HCT116 (cell line): Measurements from ENCODE around the gene CACNB3. TPM values are rescaled to one million over a fixed set of nuclear protein-coding genes. Genes with fewer than 3 reads are reported as not detected.
"Not testable (repeated sequence)": the region's sequence is repeated elsewhere in the genome, so short reads cannot be mapped to it uniquely, and the experiment has no call there.

Experiments
- ATAC-seq: fragments of 200-7000 bp; cut with Tn5 transposase; 2 replicates; pipeline ENCODE4 v1.9.1; 2020; ENCODE audit warnings: mild to moderate bottlenecking, moderate library complexity
- BruUV-seq: library from RNA; stranded (reverse); fragments of 400-500 nt; replicated peaks from 2 replicates; lab custom pipeline; 2021; lab: Mats Ljungman, UMichigan
- CTCF ChIA-PET: fragments of 300-600 bp; sonication (Branson Sonifier 250); formaldehyde crosslinking; loops from one replicate; lab custom pipeline; 2021; ENCODE audit warnings: antibody characterized with exemption; lab: Charles Lee
- POLR2A ChIA-PET: fragments of 300-600, 350-600 bp; sonication (Branson Sonifier 250); formaldehyde crosslinking; loops from one replicate; lab custom pipeline; 2021; ENCODE audit warnings: antibody characterized with exemption; lab: Charles Lee
- RAD21 ChIA-PET, 2 experiments: fragments of 300-600 bp; sonication (Branson Sonifier 250); formaldehyde crosslinking; loops; one replicate each; lab custom pipeline; 2023; ENCODE audit warnings: low total read pairs in 2 of 2; ENCODE audit not compliant: uncharacterized antibody in 2 of 2, unreplicated experiment in 2 of 2, low non-redundant PET in 1 of 2; lab: Charles Lee
- DNase-seq: peaks from one replicate; pipeline ENCODE4 v3.0.0-alpha.2; 2010; ENCODE audit warnings: low read depth, low spot score
- H2AFZ ChIP-seq: fragments of 200-600 bp; shearing (Covaris generic), sonication (generic); 2 replicates; pipeline ENCODE4 v1.6.1; 2017; ENCODE audit warnings: low read depth, mixed run types, mixed read lengths, antibody characterized with exemption, low read length; ENCODE audit not compliant: poor library complexity, severe bottlenecking
- H3K27ac ChIP-seq: 2 replicates; pipeline ENCODE4 v1.5.1; 2012; ENCODE audit warnings: low read depth, low read length
- H3K27me3 ChIP-seq: fragments of 200-600 bp; sonication (generic); 2 replicates; pipeline ENCODE4 v1.6.1; 2016; ENCODE audit warnings: mixed run types, low read length, mixed read lengths; ENCODE audit not compliant: insufficient read depth
- H3K36me3 ChIP-seq, 2 experiments: fragments of 200-500 bp in 1 of 2; fragments of 200-600 bp in 1 of 2; sonication (Bioruptor generic) in 1 of 2; sonication (generic) in 1 of 2; 2 replicates each; pipeline versions ENCODE4 v1.5.1 to v1.6.1; 2014 to 2016; ENCODE audit warnings: low read length in 2 of 2, inconsistent platforms in 1 of 2, mixed read lengths in 1 of 2, mixed run types in 1 of 2; ENCODE audit not compliant: insufficient read depth in 2 of 2, control insufficient read depth in 1 of 2
- H3K4me1 ChIP-seq, 2 experiments: fragments of 200-600 bp in 1 of 2; sonication (generic) in 1 of 2; 2 replicates each; pipeline versions ENCODE4 v1.5.1 to v1.6.1; 2012 to 2017; ENCODE audit warnings: low read length in 2 of 2, inconsistent platforms in 1 of 2, mild to moderate bottlenecking in 1 of 2, mixed read lengths in 1 of 2, mixed run types in 1 of 2, moderate library complexity in 1 of 2; ENCODE audit not compliant: insufficient read depth in 2 of 2, control insufficient read depth in 1 of 2
- H3K4me2 ChIP-seq: fragments of 200-600 bp; sonication (generic); 2 replicates; pipeline ENCODE4 v1.6.1; 2017; ENCODE audit warnings: mixed run types, low read length, mixed read lengths
- H3K4me3 ChIP-seq, 2 experiments: fragments of 200-600 bp in 1 of 2; sonication (generic) in 1 of 2; replicated peaks in 1 of 2; 2 replicates each; pipeline ENCODE4 v1.5.1; 2011 to 2016; ENCODE audit warnings: low read length in 2 of 2, control low read depth in 1 of 2, low read depth in 1 of 2, mild to moderate bottlenecking in 1 of 2, mixed read lengths in 1 of 2, mixed run types in 1 of 2
- H3K79me2 ChIP-seq: fragments of 200-600 bp; sonication (generic); 2 replicates; pipeline ENCODE4 v1.6.1; 2017; ENCODE audit warnings: mild to moderate bottlenecking, mixed run types, low read length, moderate library complexity, mixed read lengths; ENCODE audit not compliant: insufficient read depth
- H3K9ac ChIP-seq: fragments of 200-600 bp; sonication (generic); 2 replicates; pipeline ENCODE4 v1.6.1; 2016; ENCODE audit warnings: low read length, mixed read lengths
- H3K9me2 ChIP-seq: fragments of 200-600 bp; sonication (generic), shearing (Covaris generic); 2 replicates; pipeline ENCODE4 v1.6.1; 2017; ENCODE audit warnings: mixed run types, mild to moderate bottlenecking, moderate library complexity; ENCODE audit not compliant: insufficient read depth
- H3K9me3 ChIP-seq, 2 experiments: fragments of 200-500 bp in 1 of 2; fragments of 200-600 bp in 1 of 2; sonication (Bioruptor generic) in 1 of 2; sonication (generic) in 1 of 2; 2 replicates each; pipeline ENCODE4 v1.6.1; 2014 to 2017; ENCODE audit warnings: low read length in 2 of 2, mixed read lengths in 2 of 2, inconsistent platforms in 1 of 2, low read depth in 1 of 2, mild to moderate bottlenecking in 1 of 2, mixed run types in 1 of 2, moderate library complexity in 1 of 2; ENCODE audit not compliant: control insufficient read depth in 1 of 2, insufficient read depth in 1 of 2
- H4K20me1 ChIP-seq: fragments of 200-600 bp; sonication (generic), shearing (Covaris generic); 2 replicates; pipeline ENCODE4 v1.6.1; 2017; ENCODE audit warnings: mixed run types, mild to moderate bottlenecking, moderate library complexity; ENCODE audit not compliant: insufficient read depth
- CBX3 ChIP-seq: IDR thresholded peaks from 2 replicates; pipeline ENCODE4 v1.6.1; 2012; ENCODE audit warnings: low read depth
- CEBPB ChIP-seq: IDR thresholded peaks from 2 replicates; pipeline ENCODE4 v1.6.1; 2012; ENCODE audit warnings: low read depth
- EGR1 ChIP-seq: IDR thresholded peaks from 2 replicates; pipeline ENCODE4 v1.6.1; 2012; ENCODE audit warnings: low read depth
- FOSL1 ChIP-seq: IDR thresholded peaks from 2 replicates; pipeline ENCODE4 v1.6.1; 2012; ENCODE audit warnings: low read depth
- JUND ChIP-seq: IDR thresholded peaks from 2 replicates; pipeline ENCODE4 v1.6.1; 2012
- POLR2A ChIP-seq: IDR thresholded peaks from 2 replicates; pipeline ENCODE4 v1.7.0; 2011; ENCODE audit warnings: borderline replicate concordance; ENCODE audit not compliant: insufficient read depth, insufficient read length; ENCODE audit errors: extremely low read depth
- POLR2AphosphoS5 ChIP-seq: IDR thresholded peaks from 2 replicates; pipeline ENCODE4 v1.6.1; 2011; ENCODE audit warnings: mild to moderate bottlenecking, low read depth, low read length, moderate library complexity
- RAD21 ChIP-seq: IDR thresholded peaks from 2 replicates; pipeline ENCODE4 v1.6.1; 2012; ENCODE audit warnings: low read depth, mild to moderate bottlenecking
- SRF ChIP-seq: IDR thresholded peaks from 2 replicates; pipeline ENCODE4 v1.6.1; 2012; ENCODE audit warnings: low read depth
- YY1 ChIP-seq: IDR thresholded peaks from 2 replicates; pipeline ENCODE4 v1.6.1; 2011; ENCODE audit warnings: low read length, low read depth, moderate library complexity, mild to moderate bottlenecking; ENCODE audit not compliant: insufficient replicate concordance; ENCODE audit errors: extremely low read depth
- ZFX ChIP-seq: fragments of 450-650 bp; IDR thresholded peaks from 2 replicates; pipeline ENCODE4 v1.6.1; 2017
- ZNF274 ChIP-seq: fragments of 200-500 bp; sonication (Bioruptor generic); IDR thresholded peaks from 2 replicates; pipeline ENCODE4 v1.6.1; 2014; ENCODE audit warnings: mild to moderate bottlenecking, low read depth, low read length, inconsistent platforms
- intact Hi-C: fragments of 100-400 bp; cut with micrococcal nuclease; formaldehyde crosslinking; loops from 2 replicates; pipeline ENCODE4 v1.10.0; 2022
- total RNA-seq: library from RNA; stranded (reverse); gene quantifications from one replicate; pipeline ENCODE4 v1.2.1, GENCODE V29; 2021; ENCODE audit not compliant: unreplicated experiment
- TF ChIP-seq, protein P1 (sequence below), 3 experiments: fragments of 200-600 bp in 1 of 3; sonication (generic) in 1 of 3; IDR thresholded peaks in 2 of 3; conservative IDR thresholded peaks in 1 of 3; 2 replicates each; pipeline ENCODE4 v1.5.1; 2012 to 2017; ENCODE audit warnings: low read depth in 2 of 3, low read length in 2 of 3, antibody characterized with exemption in 1 of 3, borderline replicate concordance in 1 of 3, control low read depth in 1 of 3, mild to moderate bottlenecking in 1 of 3, mixed read lengths in 1 of 3, mixed run types in 1 of 3, moderate library complexity in 1 of 3; ENCODE audit not compliant: insufficient read depth in 1 of 3

CACNB3 gene
- total RNA-seq, 1 experiment from 2014 or later, result 22.0 TPM

DNA sequence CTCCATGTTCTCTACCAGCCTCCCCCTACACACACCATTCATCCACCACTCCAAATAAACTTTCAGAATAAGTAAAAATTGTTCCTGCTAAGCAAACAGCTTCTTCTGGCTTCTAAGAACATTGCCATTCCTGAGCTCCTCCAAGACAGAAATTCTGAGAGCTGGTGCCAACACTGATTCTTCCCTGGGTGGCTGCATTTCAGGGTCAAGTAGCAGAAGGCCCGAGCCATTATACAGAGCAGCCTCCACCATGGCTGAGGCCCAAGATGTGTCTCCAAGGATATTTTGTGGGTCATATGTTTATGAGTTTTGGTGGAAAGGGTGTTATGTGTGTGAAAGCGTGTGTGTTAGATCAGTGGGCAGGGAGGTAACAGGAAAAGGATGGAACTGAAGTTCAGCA is 50.9 kb downstream of the CACNB3 start:
- CTCF ChIA-PET, result no interaction called here
- intact Hi-C loops, result no loop called here

DNA sequence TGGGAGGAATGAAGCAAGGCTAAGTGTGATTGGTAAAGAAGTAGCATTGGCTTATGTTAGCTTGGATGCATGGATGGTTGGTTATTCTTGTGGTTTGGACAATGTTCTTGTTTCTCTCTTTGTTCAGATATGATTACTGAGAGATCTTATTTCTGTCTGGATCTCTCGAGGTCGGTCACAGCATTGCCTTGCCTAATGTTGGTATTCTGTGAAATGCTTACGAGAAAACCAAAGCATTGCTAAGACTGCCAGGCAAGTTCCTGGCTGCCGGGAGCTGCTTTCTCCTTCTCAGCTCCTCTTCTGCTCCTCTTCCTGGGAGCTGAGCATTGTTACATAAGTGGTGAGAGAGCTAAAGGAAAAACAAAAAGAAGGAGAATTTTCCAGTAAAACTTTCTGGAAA is 54.8 kb downstream of the CACNB3 start:
- DNase-seq, result no peak
- Histone ChIP-seq H3K4me1 (no peaks in the 10 kb centered on the region), H3K4me3 (no peak overlapping the region), H3K9me2 (no peaks in the 10 kb centered on the region), H2AFZ (no peak overlapping the region), H3K27me3 (no peaks in the 10 kb centered on the region), H3K27ac (no peak overlapping the region), H3K9ac (no peak overlapping the region), H3K9me3 (no peaks in the 10 kb centered on the region), H4K20me1 (no peaks in the 10 kb centered on the region), H3K36me3 (no peaks in the 10 kb centered on the region), H3K4me2 (no peak overlapping the region), H3K79me2 (no peaks in the 10 kb centered on the region)
- ChIA-PET POLR2A (interaction anchor here (1.2 kb wide), 1 partner anchor 20 kb away, joined by 3 read pairs; no protein-coding TSS in a partner anchor), RAD21 (no interaction called here), CTCF (interaction anchor here (1.3 to 1.5 kb wide), 2 partner anchors 18 to 20 kb away, joined by 3 to 5 read pairs; no protein-coding TSS in a partner anchor)
- intact Hi-C loops, result no loop called here
- no peak for ATAC-seq
- TF ChIP-seq RAD21 (no peak), JUND (no peak), ZFX (no peak), CBX3 (no peak), ZNF274 (no peak), SRF (no peak), FOSL1 (no peak), YY1 (no peak), EGR1 (no peak), CEBPB (no peak), POLR2AphosphoS5 (no peak)
- TF ChIP-seq, protein P1, sequence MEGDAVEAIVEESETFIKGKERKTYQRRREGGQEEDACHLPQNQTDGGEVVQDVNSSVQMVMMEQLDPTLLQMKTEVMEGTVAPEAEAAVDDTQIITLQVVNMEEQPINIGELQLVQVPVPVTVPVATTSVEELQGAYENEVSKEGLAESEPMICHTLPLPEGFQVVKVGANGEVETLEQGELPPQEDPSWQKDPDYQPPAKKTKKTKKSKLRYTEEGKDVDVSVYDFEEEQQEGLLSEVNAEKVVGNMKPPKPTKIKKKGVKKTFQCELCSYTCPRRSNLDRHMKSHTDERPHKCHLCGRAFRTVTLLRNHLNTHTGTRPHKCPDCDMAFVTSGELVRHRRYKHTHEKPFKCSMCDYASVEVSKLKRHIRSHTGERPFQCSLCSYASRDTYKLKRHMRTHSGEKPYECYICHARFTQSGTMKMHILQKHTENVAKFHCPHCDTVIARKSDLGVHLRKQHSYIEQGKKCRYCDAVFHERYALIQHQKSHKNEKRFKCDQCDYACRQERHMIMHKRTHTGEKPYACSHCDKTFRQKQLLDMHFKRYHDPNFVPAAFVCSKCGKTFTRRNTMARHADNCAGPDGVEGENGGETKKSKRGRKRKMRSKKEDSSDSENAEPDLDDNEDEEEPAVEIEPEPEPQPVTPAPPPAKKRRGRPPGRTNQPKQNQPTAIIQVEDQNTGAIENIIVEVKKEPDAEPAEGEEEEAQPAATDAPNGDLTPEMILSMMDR (IDR thresholded peaks at IDR 0.05 in 2 of 3, conservative IDR thresholded peaks at IDR 0.05 in 1 of 3; ENCODE audit: borderline replicate concordance in 1 of 3, insufficient read depth in 1 of 3, low read depth in 2 of 3, low read length in 2 of 3), result no peak
- no TSS peak for BruUV-seq

More for the DNA sequence above, 50.9 kb downstream of the CACNB3 start:
- ATAC-seq (no peak), DNase-seq (no peak)
- H3K4me3 ChIP-seq, result no peak overlapping the region
- POLR2A ChIA-PET, result no interaction called here
- H3K27me3 ChIP-seq, result peaks cover under 1% of the 10 kb centered on the region; the same call in 1 of the 2 replicates
- no peaks in the 10 kb centered on the region for H3K79me2 ChIP-seq
- H3K4me1 ChIP-seq, result peaks cover 3 to 18% of the 10 kb centered on the region in 2 experiments; a peak in 2 of 4 replicates
- no peaks in the 10 kb centered on the region for H4K20me1 ChIP-seq
- TF ChIP-seq POLR2A (no peak), ZNF274 (no peak)
- TF ChIP-seq, all 23 proteins: peak for 0
- Histone ChIP-seq H2AFZ (no peak overlapping the region), H3K9me3 (no peaks in the 10 kb centered on the region), H3K36me3 (no peaks in the 10 kb centered on the region), H3K27ac (no peak overlapping the region), H3K9me2 (no peaks in the 10 kb centered on the region), H3K4me2 (no peak overlapping the region), H3K9ac (no peak overlapping the region)
- BruUV-seq, result no TSS peak
- RAD21 ChIA-PET, result no interaction called here

DNA sequence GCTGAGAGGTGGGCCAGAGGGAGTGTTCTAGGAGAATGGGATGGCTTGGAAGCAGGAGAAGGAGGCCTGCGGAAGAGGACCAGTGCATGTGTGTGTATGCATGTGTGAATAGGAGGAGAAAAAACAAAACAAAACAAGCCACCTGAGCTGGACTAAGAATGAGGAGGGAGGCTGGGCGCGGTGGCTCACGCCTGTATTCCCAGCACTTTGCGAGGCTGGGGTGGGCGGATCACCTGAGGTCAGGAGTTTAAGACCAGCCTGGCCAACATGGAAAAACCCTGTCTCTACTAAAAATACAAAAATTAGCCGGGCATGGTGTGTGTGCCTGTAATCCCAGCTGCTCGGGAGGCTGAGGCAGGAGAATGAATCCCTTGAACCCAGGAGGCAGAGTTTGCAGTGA is 55.2 kb downstream of the CACNB3 start:
- H2AFZ ChIP-seq, H4K20me1 ChIP-seq, H3K79me2 ChIP-seq, H3K4me1 ChIP-seq, H3K27me3 ChIP-seq, H3K36me3 ChIP-seq, RAD21 ChIA-PET, intact Hi-C loops, DNase-seq, H3K9me2 ChIP-seq, H3K9me3 ChIP-seq, H3K9ac ChIP-seq, H3K27ac ChIP-seq, H3K4me2 ChIP-seq, BruUV-seq, H3K4me3 ChIP-seq, ATAC-seq: not testable (repeated sequence)
- POLR2A ChIA-PET, result interaction anchor here (0.6 to 1.2 kb wide), 2 partner anchors 20 to 1651 kb away, joined by 3 read pairs; no protein-coding TSS in a partner anchor
- CTCF ChIA-PET, result interaction anchor here (1.3 to 1.5 kb wide), 2 partner anchors 17 to 21 kb away, joined by 3 to 5 read pairs; no protein-coding TSS in a partner anchor
